HCT116 (cell line): ENCODE data around the gene AAR2.

Experiments used
- CEBPB ChIP-seq: IDR thresholded peaks from 2 replicates; pipeline ENCODE4 v1.6.1; 2012; ENCODE audit warnings: low read depth
- EZH2 ChIP-seq: fragments of 200-600 bp; sonication (generic); IDR thresholded peaks from 2 replicates; pipeline ENCODE4 v1.6.1; 2017; ENCODE audit warnings: antibody characterized with exemption, mixed run types
- EZH2phosphoT487 ChIP-seq: fragments of 200-600 bp; IDR thresholded peaks from 2 replicates; pipeline ENCODE4 v1.6.1; 2018; ENCODE audit warnings: antibody characterized with exemption, borderline replicate concordance
- POLR2A ChIP-seq: IDR thresholded peaks from 2 replicates; pipeline ENCODE4 v1.7.0; 2011; ENCODE audit warnings: borderline replicate concordance; ENCODE audit not compliant: insufficient read depth, insufficient read length; ENCODE audit errors: extremely low read depth
- POLR2AphosphoS5 ChIP-seq: IDR thresholded peaks from 2 replicates; pipeline ENCODE4 v1.6.1; 2011; ENCODE audit warnings: mild to moderate bottlenecking, low read depth, low read length, moderate library complexity
- TF ChIP-seq, protein P1 (sequence below), 3 experiments: fragments of 200-600 bp in 1 of 3; sonication (generic) in 1 of 3; IDR thresholded peaks in 2 of 3; conservative IDR thresholded peaks in 1 of 3; 2 replicates each; pipeline ENCODE4 v1.5.1; 2012 to 2017; ENCODE audit warnings: low read depth in 2 of 3, low read length in 2 of 3, antibody characterized with exemption in 1 of 3, borderline replicate concordance in 1 of 3, control low read depth in 1 of 3, mild to moderate bottlenecking in 1 of 3, mixed read lengths in 1 of 3, mixed run types in 1 of 3, moderate library complexity in 1 of 3; ENCODE audit not compliant: insufficient read depth in 1 of 3

DNA sequence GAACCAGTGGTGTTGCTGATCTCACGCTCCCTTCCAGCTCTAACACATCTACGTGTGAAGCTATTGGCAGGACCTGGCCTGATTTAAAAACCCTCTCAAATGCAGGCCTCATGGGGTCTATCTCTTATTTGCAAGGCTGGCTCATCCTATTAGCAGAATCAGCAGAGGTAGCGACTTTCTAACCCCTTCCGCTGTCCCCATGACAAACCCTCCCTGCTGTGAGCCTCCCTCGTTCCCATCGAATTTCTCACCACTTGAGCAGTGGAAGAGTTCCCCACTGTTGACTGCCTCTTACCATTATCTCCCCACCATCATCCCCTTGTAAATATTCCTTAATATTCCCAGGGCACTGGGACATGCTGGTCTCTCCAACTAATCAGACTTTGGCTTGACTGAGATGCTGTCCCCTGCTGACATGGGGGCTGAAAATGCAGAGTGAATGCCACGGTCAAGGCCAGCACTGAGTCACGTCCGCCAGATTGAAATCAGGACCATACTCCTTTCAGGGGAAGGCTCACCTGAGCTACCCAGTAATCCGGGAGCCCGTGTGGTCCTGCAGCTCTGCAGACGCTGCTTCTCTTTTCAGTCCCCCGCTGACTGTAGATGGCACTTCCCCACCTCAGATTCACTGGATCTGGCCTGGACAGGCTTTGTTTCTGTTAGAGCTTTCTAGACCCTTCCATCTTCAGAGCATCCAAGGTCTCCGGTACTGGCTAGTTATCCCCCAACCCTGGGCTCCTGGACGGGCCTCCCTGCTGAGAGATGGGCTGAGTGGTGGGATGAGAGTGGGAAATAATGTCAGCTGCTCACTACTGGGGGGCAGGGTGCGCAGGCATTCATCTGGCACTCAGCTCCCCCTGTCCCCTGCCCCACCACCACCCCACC lies 23.1 kb downstream of the AAR2 start:
- no peak for TF ChIP-seq EZH2phosphoT487
- TF ChIP-seq, protein P1, sequence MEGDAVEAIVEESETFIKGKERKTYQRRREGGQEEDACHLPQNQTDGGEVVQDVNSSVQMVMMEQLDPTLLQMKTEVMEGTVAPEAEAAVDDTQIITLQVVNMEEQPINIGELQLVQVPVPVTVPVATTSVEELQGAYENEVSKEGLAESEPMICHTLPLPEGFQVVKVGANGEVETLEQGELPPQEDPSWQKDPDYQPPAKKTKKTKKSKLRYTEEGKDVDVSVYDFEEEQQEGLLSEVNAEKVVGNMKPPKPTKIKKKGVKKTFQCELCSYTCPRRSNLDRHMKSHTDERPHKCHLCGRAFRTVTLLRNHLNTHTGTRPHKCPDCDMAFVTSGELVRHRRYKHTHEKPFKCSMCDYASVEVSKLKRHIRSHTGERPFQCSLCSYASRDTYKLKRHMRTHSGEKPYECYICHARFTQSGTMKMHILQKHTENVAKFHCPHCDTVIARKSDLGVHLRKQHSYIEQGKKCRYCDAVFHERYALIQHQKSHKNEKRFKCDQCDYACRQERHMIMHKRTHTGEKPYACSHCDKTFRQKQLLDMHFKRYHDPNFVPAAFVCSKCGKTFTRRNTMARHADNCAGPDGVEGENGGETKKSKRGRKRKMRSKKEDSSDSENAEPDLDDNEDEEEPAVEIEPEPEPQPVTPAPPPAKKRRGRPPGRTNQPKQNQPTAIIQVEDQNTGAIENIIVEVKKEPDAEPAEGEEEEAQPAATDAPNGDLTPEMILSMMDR (IDR thresholded peaks at IDR 0.05 in 2 of 3, conservative IDR thresholded peaks at IDR 0.05 in 1 of 3; ENCODE audit: borderline replicate concordance in 1 of 3, insufficient read depth in 1 of 3, low read depth in 2 of 3, low read length in 2 of 3): no peak
- no peak for TF ChIP-seq CEBPB
- no peak for TF ChIP-seq EZH2
- TF ChIP-seq POLR2AphosphoS5: no peak
- TF ChIP-seq POLR2A: no peak
